Measurements from ENCODE around the gene HP1BP3. TPM values are rescaled to one million over a fixed set of nuclear protein-coding genes. Genes with fewer than 3 reads are reported as not detected.

HP1BP3 gene
- total RNA-seq, 2 donors from 2014 or later = 156 to 252 TPM

DNA sequence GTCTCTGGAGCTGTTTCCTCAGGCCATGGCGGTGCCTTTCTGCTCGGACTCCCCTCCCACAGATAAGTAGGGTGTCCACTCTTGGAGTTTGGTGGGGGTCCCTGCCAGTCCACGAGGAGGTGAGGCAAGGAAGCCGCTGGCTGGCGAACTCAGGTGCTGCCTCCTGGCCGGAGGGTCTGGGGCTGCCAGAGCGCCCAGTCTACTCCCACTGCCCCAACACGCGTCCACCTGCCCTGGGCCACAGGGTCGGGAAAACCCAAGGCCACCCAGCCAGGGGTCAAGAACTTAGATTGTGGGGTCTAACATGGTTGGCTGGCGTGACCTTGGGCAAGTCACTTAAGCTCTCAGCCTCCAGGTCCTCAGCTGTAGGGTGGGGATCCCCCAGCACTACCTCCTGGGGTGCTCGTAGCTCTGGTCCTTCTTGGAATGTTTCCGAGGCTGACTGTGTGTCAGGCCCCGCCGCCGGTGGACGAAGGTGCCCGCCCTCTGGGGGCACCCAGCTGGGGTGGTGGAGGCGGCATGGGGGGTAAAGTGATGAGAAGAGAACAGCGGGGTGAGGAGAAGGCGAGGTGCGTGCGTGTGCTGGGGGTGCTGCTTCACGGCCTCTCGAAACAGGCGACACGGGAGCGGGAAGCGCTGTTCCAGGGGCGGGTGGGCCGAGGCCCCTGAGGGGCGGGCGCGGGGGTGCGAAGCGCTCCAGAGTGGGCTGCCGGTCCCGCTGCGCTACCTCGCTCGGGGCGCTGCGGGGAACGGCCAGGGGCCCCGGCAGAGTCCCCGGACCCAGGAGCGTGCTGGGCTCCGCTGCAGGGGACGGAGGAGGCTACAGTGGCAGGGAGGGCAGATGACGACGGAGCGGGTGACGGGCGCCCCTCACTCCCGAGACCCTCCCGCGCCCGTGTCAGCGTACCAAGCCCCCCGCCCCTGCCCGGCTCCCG lies 55.8 kb downstream of the HP1BP3 start:
- no peaks in the 10 kb centered on the region for H3K4me1 ChIP-seq (replicated peaks)
- H3K36me3 ChIP-seq = no peaks in the 10 kb centered on the region
- H3K4me3 ChIP-seq = peak overlapping the region; percentile 45 to 64
- WGBS = 21% methylated on average over 59 of the region's 62 CpGs
- no peak overlapping the region for H3K27ac ChIP-seq
- H3K27me3 ChIP-seq (replicated peaks; ENCODE audit: insufficient read depth) = no peaks in the 10 kb centered on the region
- intact Hi-C loops (cut with DNase I) = loop anchor here (10.0 kb wide), 1 partner anchor 53 kb away; the partner anchor contains the start of gene HP1BP3
- DNase-seq (ENCODE audit: low spot score) = no peak
- no peaks in the 10 kb centered on the region for H3K9me3 ChIP-seq
- TF ChIP-seq, protein P1, sequence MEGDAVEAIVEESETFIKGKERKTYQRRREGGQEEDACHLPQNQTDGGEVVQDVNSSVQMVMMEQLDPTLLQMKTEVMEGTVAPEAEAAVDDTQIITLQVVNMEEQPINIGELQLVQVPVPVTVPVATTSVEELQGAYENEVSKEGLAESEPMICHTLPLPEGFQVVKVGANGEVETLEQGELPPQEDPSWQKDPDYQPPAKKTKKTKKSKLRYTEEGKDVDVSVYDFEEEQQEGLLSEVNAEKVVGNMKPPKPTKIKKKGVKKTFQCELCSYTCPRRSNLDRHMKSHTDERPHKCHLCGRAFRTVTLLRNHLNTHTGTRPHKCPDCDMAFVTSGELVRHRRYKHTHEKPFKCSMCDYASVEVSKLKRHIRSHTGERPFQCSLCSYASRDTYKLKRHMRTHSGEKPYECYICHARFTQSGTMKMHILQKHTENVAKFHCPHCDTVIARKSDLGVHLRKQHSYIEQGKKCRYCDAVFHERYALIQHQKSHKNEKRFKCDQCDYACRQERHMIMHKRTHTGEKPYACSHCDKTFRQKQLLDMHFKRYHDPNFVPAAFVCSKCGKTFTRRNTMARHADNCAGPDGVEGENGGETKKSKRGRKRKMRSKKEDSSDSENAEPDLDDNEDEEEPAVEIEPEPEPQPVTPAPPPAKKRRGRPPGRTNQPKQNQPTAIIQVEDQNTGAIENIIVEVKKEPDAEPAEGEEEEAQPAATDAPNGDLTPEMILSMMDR (IDR thresholded peaks at IDR 0.05) = no peak
- TF ChIP-seq POLR2A (IDR thresholded peaks at IDR 0.05) (no peak), POLR2AphosphoS5 (IDR thresholded peaks at IDR 0.05) (no peak)

DNA sequence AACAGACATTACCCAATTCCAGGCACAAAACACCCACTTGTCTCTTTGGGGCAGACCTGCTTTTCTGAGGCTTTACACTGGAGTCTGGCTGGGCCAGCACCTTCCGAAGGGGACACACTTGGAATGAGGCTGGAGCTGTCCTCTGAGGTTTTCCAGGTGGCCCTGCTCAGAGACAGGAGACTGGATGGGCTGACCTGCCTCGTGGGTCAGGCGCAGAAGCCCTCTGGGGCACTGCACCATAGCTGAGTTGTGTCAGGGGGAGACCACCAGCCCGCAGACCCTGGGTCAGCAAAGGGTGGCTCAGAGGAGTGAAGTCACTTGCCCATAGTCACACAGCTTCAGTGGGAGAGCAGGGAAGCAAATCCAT lies 56.4 kb downstream of the HP1BP3 start:
- 66% methylated on average over 4 of the region's 4 CpGs for WGBS
- TF ChIP-seq, protein P1 (IDR thresholded peaks at IDR 0.05) = no peak
- no peak for TF ChIP-seq POLR2AphosphoS5 (IDR thresholded peaks at IDR 0.05)
- no peak for TF ChIP-seq POLR2A (IDR thresholded peaks at IDR 0.05)
- H3K4me3 ChIP-seq = no peak overlapping the region
- no peaks in the 10 kb centered on the region for H3K9me3 ChIP-seq
- intact Hi-C loops (cut with DNase I) = loop anchor here (10.0 kb wide), 1 partner anchor 54 kb away; the partner anchor contains the start of gene HP1BP3
- no peaks in the 10 kb centered on the region for H3K4me1 ChIP-seq (replicated peaks)
- no peak for DNase-seq (ENCODE audit: low spot score)
- no peaks in the 10 kb centered on the region for H3K27me3 ChIP-seq (replicated peaks; ENCODE audit: insufficient read depth)
- no peaks in the 10 kb centered on the region for H3K36me3 ChIP-seq
- no peak overlapping the region for H3K27ac ChIP-seq

DNA sequence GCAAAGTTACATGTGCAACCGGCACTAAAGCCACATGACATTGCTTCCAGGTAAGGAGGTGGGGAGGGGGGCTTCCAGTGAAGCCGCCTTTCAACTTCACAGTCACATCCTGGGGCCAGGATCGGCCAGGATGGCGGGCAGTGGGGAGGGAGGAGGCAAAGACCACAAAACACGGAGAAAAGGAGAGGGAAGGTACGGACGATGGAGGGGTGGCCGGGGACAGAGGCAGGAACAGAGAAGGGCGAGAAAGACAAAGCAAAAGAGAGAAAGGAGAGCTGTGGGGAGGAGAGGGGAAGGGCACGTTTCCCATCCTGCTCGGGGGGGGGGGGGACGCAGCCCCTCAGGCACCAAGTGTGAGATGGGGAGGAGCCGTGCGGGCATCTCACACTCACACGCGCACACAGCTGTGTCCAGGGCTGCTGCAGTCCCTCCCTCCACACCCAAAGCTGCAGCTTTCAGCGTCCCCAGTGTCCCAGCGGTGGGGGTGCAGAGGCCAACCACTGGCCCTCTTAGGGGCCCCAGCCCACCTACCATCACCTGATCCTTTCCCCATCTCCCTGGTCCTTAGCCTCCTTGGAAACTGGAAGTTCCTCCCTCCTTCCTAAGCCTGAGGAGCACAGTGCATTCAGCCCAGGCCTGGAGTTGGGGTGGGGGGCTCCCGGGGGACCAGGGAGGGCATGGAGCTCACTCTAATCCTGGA lies 57.0 kb downstream of the HP1BP3 start:
- H3K4me1 ChIP-seq (replicated peaks) = no peaks in the 10 kb centered on the region
- TF ChIP-seq, protein P1 (IDR thresholded peaks at IDR 0.05) = no peak
- TF ChIP-seq POLR2AphosphoS5 (IDR thresholded peaks at IDR 0.05) (no peak), POLR2A (IDR thresholded peaks at IDR 0.05) (no peak)
- no peaks in the 10 kb centered on the region for H3K36me3 ChIP-seq
- intact Hi-C loops (cut with DNase I) = loop anchor here (10.0 kb wide), 1 partner anchor 55 kb away; the partner anchor contains the start of gene HP1BP3
- no peak overlapping the region for H3K27ac ChIP-seq
- no peaks in the 10 kb centered on the region for H3K9me3 ChIP-seq
- no peak for DNase-seq (ENCODE audit: low spot score)
- H3K4me3 ChIP-seq = no peak overlapping the region
- WGBS = 33% methylated on average over 19 of the region's 19 CpGs
- H3K27me3 ChIP-seq (replicated peaks; ENCODE audit: insufficient read depth) = no peaks in the 10 kb centered on the region

DNA sequence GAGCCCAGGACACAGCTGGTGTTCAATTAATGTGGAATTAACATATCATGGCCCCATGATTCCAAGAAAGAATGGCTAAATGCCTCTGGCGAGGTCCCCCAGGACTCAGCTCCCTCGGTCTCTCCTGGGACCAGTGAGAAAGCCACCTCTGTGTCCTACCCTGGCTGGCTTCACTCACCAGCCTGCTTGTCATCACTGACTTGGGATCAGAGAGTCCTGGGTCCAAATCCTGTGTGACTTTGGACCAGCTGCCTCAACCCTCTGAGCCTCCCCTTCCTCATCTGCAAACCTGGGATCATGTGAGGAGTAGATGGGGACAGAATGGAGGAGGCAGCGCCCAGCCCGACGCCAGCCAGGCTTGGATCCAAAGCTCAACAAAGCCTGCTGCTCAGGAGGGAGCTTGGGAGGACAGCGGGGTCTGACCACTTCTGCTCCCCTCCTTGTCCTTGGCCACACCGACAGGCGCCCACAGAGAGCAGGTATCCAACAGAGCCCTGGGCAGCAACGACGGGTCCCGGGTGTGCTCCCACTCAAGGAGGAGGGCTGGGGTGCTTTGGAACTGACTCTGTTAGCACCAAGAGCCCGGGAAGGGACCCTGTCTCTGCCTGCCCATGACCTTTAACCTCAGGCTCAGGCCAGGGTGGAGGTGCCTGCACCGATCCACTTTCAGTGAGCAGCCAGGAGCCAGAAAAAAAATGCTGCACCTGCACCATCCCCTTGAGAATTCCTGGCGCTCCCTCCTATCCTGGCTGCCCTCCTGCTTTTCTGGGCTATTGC lies 57.8 kb downstream of the HP1BP3 start:
- WGBS = 57% methylated on average over 14 of the region's 14 CpGs
- Histone ChIP-seq H3K9me3 (no peaks in the 10 kb centered on the region), H3K27ac (no peak overlapping the region), H3K27me3 (replicated peaks; ENCODE audit: insufficient read depth) (no peaks in the 10 kb centered on the region), H3K4me3 (no peak overlapping the region), H3K4me1 (replicated peaks) (no peaks in the 10 kb centered on the region), H3K36me3 (no peaks in the 10 kb centered on the region)
- DNase-seq (ENCODE audit: low spot score) = no peak
- TF ChIP-seq, protein P1 (IDR thresholded peaks at IDR 0.05) = no peak
- TF ChIP-seq POLR2AphosphoS5 (IDR thresholded peaks at IDR 0.05) (no peak), POLR2A (IDR thresholded peaks at IDR 0.05) (no peak)
- intact Hi-C loops (cut with DNase I) = no loop called here
